Smooth muscle cell (in vitro differentiated cells): ENCODE measurements around the gene GNA14. TPM values are rescaled to one million over a fixed set of nuclear protein-coding genes. Genes with fewer than 3 reads are reported as not detected.

ENCODE experiments used
- DNase-seq: peaks from one replicate; lab custom pipeline; 2025; ENCODE audit not compliant: unreplicated experiment; lab: John Stamatoyannopoulos, UW
- H2AFZ ChIP-seq: fragments of 200-600 bp; sonication (generic); 2 replicates; pipeline ENCODE4 v1.6.0; 2016; ENCODE audit warnings: antibody characterized with exemption, low read depth, mild to moderate bottlenecking
- H3F3A ChIP-seq: fragments of 200-600 bp; sonication (generic); 2 replicates; pipeline ENCODE4 v1.6.0; 2017; ENCODE audit warnings: antibody characterized with exemption, low read depth
- H3K27ac ChIP-seq: fragments of 200-600 bp; sonication (generic); 2 replicates; pipeline ENCODE4 v1.5.1; 2016; ENCODE audit warnings: low read depth, mild to moderate bottlenecking
- H3K27me3 ChIP-seq: fragments of 200-600 bp; sonication (generic); 2 replicates; pipeline ENCODE4 v1.6.1; 2016; ENCODE audit warnings: low read depth, mild to moderate bottlenecking
- H3K36me3 ChIP-seq: fragments of 200-600 bp; sonication (generic); 2 replicates; pipeline ENCODE4 v1.5.1; 2016; ENCODE audit warnings: low read depth
- H3K4me1 ChIP-seq: fragments of 200-600 bp; sonication (generic); 2 replicates; pipeline ENCODE4 v1.5.1; 2016; ENCODE audit warnings: low read depth
- H3K4me2 ChIP-seq: fragments of 200-600 bp; sonication (generic); 2 replicates; pipeline ENCODE4 v1.6.0; 2016; ENCODE audit warnings: mild to moderate bottlenecking
- H3K4me3 ChIP-seq: fragments of 200-600 bp; sonication (generic); 2 replicates; pipeline ENCODE4 v1.5.1; 2016; ENCODE audit warnings: mild to moderate bottlenecking
- H3K79me2 ChIP-seq: fragments of 200-600 bp; sonication (generic); 2 replicates; pipeline ENCODE4 v1.6.0; 2016; ENCODE audit warnings: low read depth, mild to moderate bottlenecking
- H3K9ac ChIP-seq: fragments of 200-600 bp; sonication (generic); 2 replicates; pipeline ENCODE4 v1.6.0; 2016; ENCODE audit warnings: low read depth
- H3K9me3 ChIP-seq: fragments of 200-600 bp; sonication (generic); replicated peaks from 2 replicates; pipeline ENCODE4 v1.5.1; 2016; ENCODE audit warnings: low read depth
- H4K20me1 ChIP-seq: fragments of 200-600 bp; sonication (generic); 2 replicates; pipeline ENCODE4 v1.6.0; 2016; ENCODE audit warnings: low read depth
- CTCF ChIP-seq: fragments of 200-600 bp; sonication (generic); IDR thresholded peaks from 2 replicates; pipeline ENCODE4 v1.5.1; 2017; ENCODE audit warnings: borderline replicate concordance, mild to moderate bottlenecking, antibody characterized with exemption; ENCODE audit not compliant: insufficient read depth, poor library complexity, severe bottlenecking
- WGBS: methylation state at CpG from one replicate; pipeline ENCODE4 v1.1.7; 2016; ENCODE audit warnings: low lambda C conversion rate; 5-methylcytosine and 5-hydroxymethylcytosine counted together
- polyA plus RNA-seq: library from polyadenylated mRNA; unstranded; fragments of >200 nt; fragmentation: Nextera tagmentation; extraction: Ambion mirVana; gene quantifications from 2 replicates; pipeline ENCODE4 v1.2.1, GENCODE V29; 2016
- total RNA-seq: library from RNA; depleted of rRNA; stranded (reverse); fragments of >200 nt; gene quantifications from 2 replicates; pipeline ENCODE4 v1.2.3, GENCODE V29; 2014

The GNA14 gene
- total and polyA plus RNA-seq, 2 experiments from 2014 or later = 1.6 to 10.2 TPM

- H3K4me3 ChIP-seq = peak overlapping the region; percentile 57
- H3K4me2 ChIP-seq = peak overlapping the region; percentile 87
- H3K9ac ChIP-seq = no peak overlapping the region
- no peaks in the 10 kb centered on the region for H3K4me1 ChIP-seq
- H3K36me3 ChIP-seq = no peaks in the 10 kb centered on the region
- 42% methylated on average over 10 of the region's 10 CpGs for WGBS
- H3F3A ChIP-seq = no peaks in the 10 kb centered on the region
- H2AFZ ChIP-seq = peak overlapping the region; percentile 83
- no peaks in the 10 kb centered on the region for H3K9me3 ChIP-seq
- TF ChIP-seq CTCF = peak; percentile 49
- no peak overlapping the region for H3K27ac ChIP-seq
- no peak for DNase-seq
- peaks cover 24% of the 10 kb centered on the region for H3K27me3 ChIP-seq
- H4K20me1 ChIP-seq = no peaks in the 10 kb centered on the region
- no peaks in the 10 kb centered on the region for H3K79me2 ChIP-seq
These were observed 1.1 kb upstream of the GNA14 start for GRCh38 chr9:77649109-77649812.

GRCh38 chr9:77647267-77648233 is 572 bp downstream of the GNA14 start:
- Histone ChIP-seq H3K4me1 (no peaks in the 10 kb centered on the region), H3K9me3 (no peaks in the 10 kb centered on the region), H3K27ac (no peak overlapping the region), H3K27me3 (peaks cover 24% of the 10 kb centered on the region), H3K4me2 (peak overlapping the region; percentile 87), H2AFZ (peak overlapping the region; percentile 42), H4K20me1 (no peaks in the 10 kb centered on the region), H3K4me3 (peak overlapping the region; percentile 57), H3K9ac (no peak overlapping the region), H3K79me2 (no peaks in the 10 kb centered on the region), H3K36me3 (no peaks in the 10 kb centered on the region), H3F3A (no peaks in the 10 kb centered on the region)
- WGBS = 12% methylated on average over 78 of the region's 83 CpGs
- no peak for TF ChIP-seq CTCF
- DNase-seq = no peak

- Histone ChIP-seq H3K9ac (no peak overlapping the region), H4K20me1 (no peaks in the 10 kb centered on the region), H3F3A (no peaks in the 10 kb centered on the region), H3K27me3 (peaks cover 24% of the 10 kb centered on the region), H3K9me3 (no peaks in the 10 kb centered on the region), H3K4me2 (no peak overlapping the region), H3K4me3 (no peak overlapping the region), H2AFZ (no peak overlapping the region), H3K27ac (no peak overlapping the region), H3K79me2 (no peaks in the 10 kb centered on the region), H3K36me3 (no peaks in the 10 kb centered on the region), H3K4me1 (no peaks in the 10 kb centered on the region)
- 95% methylated on average over 5 of the region's 5 CpGs for WGBS
- no peak for TF ChIP-seq CTCF
- no peak for DNase-seq
These were observed 4.3 kb downstream of the GNA14 start for GRCh38 chr9:77643871-77644270.
